Prostate gland (tissue), 2 donors: ENCODE measurements around the gene MLN. TPM values are rescaled to one million over a fixed set of nuclear protein-coding genes. Genes with fewer than 3 reads are reported as not detected.

Experiments
- DNase-seq: peaks from one replicate; pipeline ENCODE4 v3.0.0-alpha.2; 2019; ENCODE audit warnings: low spot score
- H3K27ac ChIP-seq, 2 donors: fragments of 200-600 bp; sonication (generic); 2 replicates each; pipeline ENCODE4 v1.5.1; 2017 to 2019
- H3K27me3 ChIP-seq: fragments of 200-600 bp; sonication (generic); replicated peaks from 2 replicates; pipeline ENCODE4 v1.5.1; 2019; ENCODE audit not compliant: insufficient read depth
- H3K36me3 ChIP-seq, 2 donors: fragments of 200-600 bp; sonication (generic); 1 replicate in 1 of 2; 2 replicates in 1 of 2; pipeline versions ENCODE4 v1.5.1 to v1.8.1; 2017 to 2019
- H3K4me1 ChIP-seq: fragments of 200-600 bp; sonication (generic); replicated peaks from 2 replicates; pipeline ENCODE4 v1.5.1; 2019
- H3K4me3 ChIP-seq, 2 donors: fragments of 200-600 bp; sonication (generic); 2 replicates each; pipeline ENCODE4 v1.5.1; 2017 to 2019
- H3K9me3 ChIP-seq: fragments of 200-600 bp; sonication (generic); 2 replicates; pipeline ENCODE4 v1.5.1; 2017
- POLR2A ChIP-seq: fragments of 450-650 bp; IDR thresholded peaks from one replicate; pipeline ENCODE4 v1.6.1; 2016; ENCODE audit warnings: antibody characterized with exemption, mild to moderate bottlenecking
- POLR2AphosphoS5 ChIP-seq: sonication (generic); formaldehyde crosslinking; IDR thresholded peaks from one replicate; pipeline ENCODE4 v1.6.1; 2017; ENCODE audit warnings: antibody characterized with exemption
- WGBS: methylation state at CpG from one replicate; pipeline ENCODE4 v1.1.5; 2018; 5-methylcytosine and 5-hydroxymethylcytosine counted together
- intact Hi-C: fragments of 100-400 bp; cut with DNase I; formaldehyde crosslinking; loops from one replicate; pipeline ENCODE4 v1.14.2; 2022
- total RNA-seq, 2 donors: library from RNA; depleted of rRNA; stranded (reverse); fragments of >200 nt; gene quantifications; one replicate each; pipeline ENCODE4 v1.1.0, GENCODE V29; 2016
- TF ChIP-seq, protein P1 (sequence below), 4 experiments: fragments of 200-600 bp in 2 of 4; fragments of 450-650 bp in 2 of 4; sonication (generic) in 2 of 4; IDR thresholded peaks; 1 replicate in 3 of 4; 2 replicates in 1 of 4; pipeline ENCODE4 v1.5.1; 2016 to 2019; ENCODE audit warnings: antibody characterized with exemption in 4 of 4, mild to moderate bottlenecking in 2 of 4, moderate library complexity in 2 of 4

Gene MLN
- total RNA-seq, 2 donors from 2014 or later = not detected

- DNase-seq = no peak
- H3K27ac ChIP-seq = no peak overlapping the region
- intact Hi-C loops = no loop called here
- no peaks in the 10 kb centered on the region for H3K9me3 ChIP-seq
- 52% methylated on average over 15 of the region's 15 CpGs for WGBS
- no peaks in the 10 kb centered on the region for H3K27me3 ChIP-seq
- peaks cover 14% of the 10 kb centered on the region for H3K4me1 ChIP-seq
- H3K4me3 ChIP-seq = no peak overlapping the region
- TF ChIP-seq, protein P1, sequence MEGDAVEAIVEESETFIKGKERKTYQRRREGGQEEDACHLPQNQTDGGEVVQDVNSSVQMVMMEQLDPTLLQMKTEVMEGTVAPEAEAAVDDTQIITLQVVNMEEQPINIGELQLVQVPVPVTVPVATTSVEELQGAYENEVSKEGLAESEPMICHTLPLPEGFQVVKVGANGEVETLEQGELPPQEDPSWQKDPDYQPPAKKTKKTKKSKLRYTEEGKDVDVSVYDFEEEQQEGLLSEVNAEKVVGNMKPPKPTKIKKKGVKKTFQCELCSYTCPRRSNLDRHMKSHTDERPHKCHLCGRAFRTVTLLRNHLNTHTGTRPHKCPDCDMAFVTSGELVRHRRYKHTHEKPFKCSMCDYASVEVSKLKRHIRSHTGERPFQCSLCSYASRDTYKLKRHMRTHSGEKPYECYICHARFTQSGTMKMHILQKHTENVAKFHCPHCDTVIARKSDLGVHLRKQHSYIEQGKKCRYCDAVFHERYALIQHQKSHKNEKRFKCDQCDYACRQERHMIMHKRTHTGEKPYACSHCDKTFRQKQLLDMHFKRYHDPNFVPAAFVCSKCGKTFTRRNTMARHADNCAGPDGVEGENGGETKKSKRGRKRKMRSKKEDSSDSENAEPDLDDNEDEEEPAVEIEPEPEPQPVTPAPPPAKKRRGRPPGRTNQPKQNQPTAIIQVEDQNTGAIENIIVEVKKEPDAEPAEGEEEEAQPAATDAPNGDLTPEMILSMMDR (IDR thresholded peaks at IDR 0.05) = no peak
- H3K36me3 ChIP-seq = no peaks in the 10 kb centered on the region
Measured at GRCh38 chr6:33824461-33825154, 20.8 kb upstream of the MLN start.

DNA sequence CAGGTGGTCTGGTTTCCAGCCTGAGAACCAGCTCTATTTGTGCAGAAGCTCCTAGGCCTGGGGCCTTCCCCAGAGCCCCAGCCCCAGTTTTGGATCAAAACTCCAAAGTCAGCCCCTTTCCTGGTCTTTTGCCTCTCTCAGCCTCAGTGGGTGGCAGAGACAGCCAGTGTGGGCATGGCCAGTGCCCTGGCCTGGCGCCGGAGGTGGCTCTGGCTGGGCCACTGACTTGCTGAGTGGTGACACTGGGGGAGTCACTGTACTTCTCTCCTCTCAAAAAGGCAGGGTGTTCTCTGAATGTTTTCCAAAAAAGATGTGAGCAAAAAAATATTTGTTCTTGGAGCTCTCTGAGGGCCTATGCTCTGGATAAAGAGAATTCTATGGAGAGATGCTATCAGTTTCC is 20.0 kb upstream of the MLN start:
- H3K4me3 ChIP-seq = no peak overlapping the region
- 69% methylated on average over 2 of the region's 2 CpGs for WGBS
- DNase-seq = no peak
- peaks cover 12% of the 10 kb centered on the region for H3K4me1 ChIP-seq
- intact Hi-C loops = no loop called here
- no peaks in the 10 kb centered on the region for H3K36me3 ChIP-seq
- no peaks in the 10 kb centered on the region for H3K27me3 ChIP-seq
- TF ChIP-seq, protein P1 (IDR thresholded peaks at IDR 0.05) = no peak
- TF ChIP-seq POLR2A (no peak), POLR2AphosphoS5 (no peak)
- no peaks in the 10 kb centered on the region for H3K9me3 ChIP-seq
- H3K27ac ChIP-seq = no peak overlapping the region

DNA sequence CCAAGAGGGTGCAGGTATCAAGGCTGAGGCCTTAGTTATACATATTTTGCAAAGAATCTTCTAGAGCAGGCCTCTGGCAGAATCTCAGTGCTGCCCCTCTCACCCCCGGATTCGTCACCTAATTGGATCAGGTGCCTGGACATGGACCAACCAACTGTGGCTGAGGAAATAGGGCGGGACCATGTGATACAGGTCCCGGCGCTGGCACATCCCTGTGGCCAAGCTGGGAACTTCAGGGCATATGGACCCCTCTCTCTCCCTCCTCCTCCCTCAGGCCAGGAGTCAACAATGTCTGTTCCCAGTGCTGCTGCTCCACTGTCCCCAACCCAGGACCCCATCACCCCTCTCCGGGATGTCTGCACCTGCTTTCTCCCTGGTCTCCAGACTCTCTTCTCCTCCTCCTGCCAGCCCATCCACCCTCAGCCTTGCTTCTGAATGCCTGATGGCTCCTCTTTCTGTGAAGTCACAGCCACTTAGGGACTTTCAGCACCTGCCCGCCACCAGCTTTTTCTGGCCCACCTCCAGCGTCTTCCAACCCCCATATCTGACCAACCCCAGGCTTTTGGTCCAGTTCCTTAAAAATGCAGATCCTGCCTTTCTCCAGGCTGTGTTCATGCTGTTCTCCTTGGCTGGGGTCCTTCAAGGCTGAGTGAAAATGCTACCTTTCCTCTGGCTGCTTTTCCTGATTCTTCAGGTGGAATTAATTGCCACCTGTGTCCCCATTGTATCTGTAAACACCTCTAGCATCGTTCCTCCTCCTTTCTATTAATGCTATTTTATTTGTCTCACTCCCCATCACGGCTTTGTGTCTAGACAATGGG is 19.0 kb upstream of the MLN start:
- H3K4me1 ChIP-seq = peaks cover 4% of the 10 kb centered on the region
- DNase-seq = no peak
- H3K36me3 ChIP-seq = no peaks in the 10 kb centered on the region
- H3K27me3 ChIP-seq = no peaks in the 10 kb centered on the region
- H3K4me3 ChIP-seq = no peak overlapping the region
- no peak overlapping the region for H3K27ac ChIP-seq
- 65% methylated on average over 10 of the region's 10 CpGs for WGBS
- TF ChIP-seq, protein P1 (IDR thresholded peaks at IDR 0.05) = no peak
- TF ChIP-seq POLR2A (no peak), POLR2AphosphoS5 (no peak)
- no peaks in the 10 kb centered on the region for H3K9me3 ChIP-seq
- intact Hi-C loops = no loop called here

- TF ChIP-seq, protein P1 (IDR thresholded peaks at IDR 0.05) = no peak
- TF ChIP-seq POLR2A = no peak
- no peak for TF ChIP-seq POLR2AphosphoS5
- intact Hi-C loops = no loop called here
- no peaks in the 10 kb centered on the region for H3K27me3 ChIP-seq
- 71% methylated on average over 7 of the region's 7 CpGs for WGBS
- H3K9me3 ChIP-seq = no peaks in the 10 kb centered on the region
- H3K4me3 ChIP-seq = no peak overlapping the region
- H3K27ac ChIP-seq = no peak overlapping the region
- H3K36me3 ChIP-seq = no peaks in the 10 kb centered on the region
- no peak for DNase-seq
- H3K4me1 ChIP-seq = no peaks in the 10 kb centered on the region
Measured at GRCh38 chr6:33820784-33821520, 17.1 kb upstream of the MLN start.
